IPS DF 4.7 (cell line): ENCODE measurements around the gene WDR33.

Experiments
- DNase-seq: peaks from one replicate; pipeline ENCODE4 v3.0.0-alpha.2; 2013; ENCODE audit warnings: low spot score; ENCODE audit errors: extremely low read depth

The WDR33 gene

GRCh38 chr2:127719301-127720218, 91.4 kb downstream of the WDR33 start:
- DNase-seq, result no peak

DNA sequence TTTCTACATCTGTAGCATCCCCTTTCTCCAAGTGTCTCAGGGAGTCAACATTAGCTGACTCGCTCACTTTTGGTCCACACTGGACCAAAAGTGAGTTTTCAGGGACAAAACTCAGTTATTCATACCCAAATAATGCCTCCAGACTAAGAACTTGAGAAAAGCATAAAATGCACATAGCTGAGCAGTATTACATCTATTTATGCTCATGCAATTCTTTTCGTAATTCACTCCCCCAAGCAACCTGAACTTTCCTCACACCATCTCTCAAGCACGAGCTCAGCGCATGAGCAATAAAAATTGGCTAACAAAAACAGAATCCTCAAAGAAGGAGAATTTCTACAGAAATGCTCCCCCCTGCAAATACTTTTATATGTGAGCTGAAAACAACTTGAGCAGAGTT, 92.7 kb downstream of the WDR33 start:
- DNase-seq, result no peak

DNA sequence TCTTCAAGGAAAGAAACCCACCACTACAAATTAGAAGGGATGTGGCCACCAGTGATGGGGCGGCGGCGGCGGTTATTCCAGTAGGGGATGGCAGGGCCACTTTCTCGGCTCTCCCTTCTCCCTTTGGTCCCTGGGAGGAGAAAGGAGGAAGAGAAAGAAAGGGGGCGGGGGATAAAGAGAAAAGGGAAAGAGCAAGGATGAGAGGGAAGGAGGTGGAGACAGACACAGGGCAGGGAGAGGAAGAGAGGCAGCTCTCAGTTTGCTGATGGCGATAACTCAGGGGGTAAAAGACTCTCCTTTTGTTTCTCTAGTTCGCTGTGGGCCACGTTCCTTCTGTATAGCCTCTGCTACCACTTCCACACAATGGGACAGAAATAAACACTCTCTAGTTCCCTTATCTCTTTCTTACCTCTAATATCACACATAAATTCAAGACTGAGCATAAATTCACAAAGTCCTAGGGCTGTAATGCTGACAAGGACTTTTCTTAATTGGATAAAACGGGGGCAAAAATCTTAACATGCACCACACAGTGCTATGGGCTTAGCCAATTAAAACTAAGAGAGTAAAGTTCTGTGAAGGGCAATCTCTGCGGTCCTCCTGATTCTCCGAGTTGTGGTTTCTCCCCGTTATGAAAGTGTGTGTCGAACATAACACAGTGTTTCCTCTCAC, 95.1 kb downstream of the WDR33 start:
- DNase-seq, result no peak

- DNase-seq, result no peak
Measured at GRCh38 chr2:127713562-127713961, 97.4 kb downstream of the WDR33 start.

DNA sequence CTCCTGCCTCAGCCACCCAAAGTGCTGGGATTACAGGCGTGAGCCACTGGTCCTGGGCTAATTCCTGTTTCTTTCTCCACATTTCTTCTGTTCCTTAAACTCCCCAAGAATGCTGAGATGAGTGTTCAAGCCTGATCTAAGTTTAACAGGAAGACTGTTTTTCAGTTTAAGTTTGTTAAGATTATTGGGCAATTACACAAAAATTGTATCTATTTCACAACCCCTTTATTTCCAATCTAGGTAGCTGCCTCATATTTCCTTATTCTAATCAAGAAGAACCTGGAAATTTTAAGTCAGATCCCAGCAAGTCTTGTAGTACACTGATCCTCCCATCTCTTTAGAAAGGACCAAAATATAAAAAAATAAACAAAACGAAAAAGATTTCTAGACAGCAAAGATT, 98.0 kb downstream of the WDR33 start:
- DNase-seq, result no peak

DNA sequence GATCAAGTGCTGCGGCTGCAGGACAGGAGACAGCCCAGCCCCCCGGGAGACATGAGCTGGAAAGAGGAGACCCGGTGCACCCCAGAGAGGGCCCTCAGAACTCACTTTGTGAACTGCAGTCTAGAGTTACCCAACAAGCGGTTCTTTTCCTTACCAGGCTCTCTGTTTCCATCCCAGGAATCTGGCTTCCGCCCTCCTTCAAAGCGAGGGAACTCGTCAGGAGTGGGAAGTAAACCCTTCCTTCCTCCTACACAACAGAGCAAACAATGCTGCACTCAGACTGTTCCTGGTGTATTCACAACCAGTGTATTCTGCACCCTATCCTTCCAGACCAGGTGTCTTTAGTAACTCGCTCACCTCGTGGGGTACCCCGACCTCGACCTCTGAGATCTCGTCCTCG, 101.6 kb downstream of the WDR33 start:
- DNase-seq, result no peak

- DNase-seq, result no peak
Measured at GRCh38 chr2:127707890-127708648, 102.9 kb downstream of the WDR33 start.

DNA sequence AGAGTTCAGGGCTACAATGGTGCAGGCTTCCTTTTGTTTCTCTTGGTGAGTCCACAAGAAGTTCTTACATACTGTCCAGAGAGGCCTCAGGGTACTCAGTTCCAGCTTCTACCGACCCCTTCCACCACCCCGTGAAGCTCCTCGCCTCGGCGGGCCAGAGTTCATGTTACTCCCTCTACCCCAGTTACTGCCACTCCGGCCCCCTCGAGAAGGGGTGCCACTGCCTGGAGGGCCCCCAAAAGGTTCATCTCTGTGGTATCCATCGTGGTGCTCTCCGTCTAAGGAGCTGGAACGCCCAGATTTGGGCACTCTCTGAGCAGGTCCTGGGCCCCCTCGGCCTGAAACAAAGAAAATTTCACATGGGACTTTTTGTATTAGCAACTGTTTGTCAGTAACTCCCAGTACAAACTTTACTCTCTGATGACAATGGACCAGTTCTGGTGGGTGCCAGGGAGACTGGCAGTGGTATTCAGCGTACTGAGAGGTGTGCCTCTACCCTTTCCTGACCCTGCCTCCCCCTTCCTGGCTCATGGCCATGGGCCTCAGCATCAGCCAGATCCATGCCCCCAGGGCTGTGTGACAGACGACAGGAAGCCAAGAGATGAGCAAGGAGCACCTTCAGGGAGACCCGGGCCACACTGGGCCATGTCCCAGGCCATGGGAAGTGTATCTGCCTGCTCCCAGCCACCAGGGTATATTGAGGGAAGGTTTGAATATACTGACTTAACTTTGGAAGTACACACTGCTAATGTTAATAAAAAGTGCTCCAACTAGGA, 104.6 kb downstream of the WDR33 start:
- DNase-seq, result no peak

DNA sequence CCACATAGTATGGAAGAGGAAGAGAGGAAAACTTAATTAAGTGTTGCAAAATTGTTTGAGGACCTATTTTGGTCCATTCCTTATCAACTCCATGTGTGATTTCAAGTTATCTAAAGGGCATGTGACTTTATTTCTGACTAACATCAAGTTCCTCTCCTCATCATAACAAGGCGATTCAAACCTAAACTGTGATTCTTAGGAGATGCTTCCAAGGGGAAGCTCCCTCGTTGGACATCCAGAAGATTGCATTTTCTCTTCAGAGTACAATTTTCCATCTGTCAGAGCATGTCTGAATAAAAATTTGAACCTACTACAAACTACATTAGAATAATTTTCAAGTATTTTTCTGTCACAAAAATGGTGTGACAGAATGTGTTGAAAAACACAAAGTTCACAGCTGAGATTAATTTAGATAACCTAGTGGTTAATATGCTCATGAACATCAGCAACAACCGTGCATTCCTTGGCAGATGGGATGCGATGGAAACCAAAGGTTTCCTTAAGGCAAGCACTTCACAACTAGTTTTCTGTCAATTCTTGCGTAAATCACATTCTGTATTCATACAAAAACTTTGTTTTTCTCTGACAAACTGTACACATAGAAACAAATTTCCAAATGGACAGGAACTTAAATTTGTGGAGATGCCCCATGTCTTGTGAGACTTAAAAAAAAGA, 105.4 kb downstream of the WDR33 start:
- DNase-seq, result no peak

- DNase-seq, result no peak
Measured at GRCh38 chr2:127704641-127705390, 106.2 kb downstream of the WDR33 start.

- DNase-seq, result no peak
Measured at GRCh38 chr2:127703282-127703681, 107.7 kb downstream of the WDR33 start.

DNA sequence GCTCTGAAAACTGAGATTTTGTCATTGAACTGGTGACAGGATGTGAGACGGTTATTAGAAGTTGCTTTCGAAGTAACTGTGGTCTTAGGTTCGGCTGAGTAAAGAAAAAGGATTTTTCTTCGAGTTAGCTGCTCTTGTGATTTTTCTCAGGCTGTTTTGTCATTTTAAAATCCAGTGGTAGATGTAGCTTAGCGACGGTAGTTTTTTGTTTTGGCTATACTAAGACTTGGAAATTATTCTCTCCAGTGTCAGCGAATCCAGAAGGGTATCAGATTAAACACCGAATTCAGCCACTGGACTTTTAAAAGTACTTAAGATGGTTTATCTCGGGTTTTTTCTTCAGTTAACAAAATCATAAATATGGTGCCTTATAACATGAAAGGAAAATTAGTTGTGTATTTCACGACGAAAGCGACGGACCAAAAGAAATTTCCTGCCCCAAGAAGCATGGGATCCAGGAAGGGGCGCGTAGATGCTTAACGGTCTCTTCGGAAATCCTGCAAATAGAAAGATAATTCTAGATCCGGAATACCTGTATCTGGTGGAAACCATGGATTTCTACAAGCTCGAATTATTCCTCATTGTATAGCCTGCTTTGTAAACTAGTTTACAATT, 108.5 kb downstream of the WDR33 start:
- no peak for DNase-seq

DNA sequence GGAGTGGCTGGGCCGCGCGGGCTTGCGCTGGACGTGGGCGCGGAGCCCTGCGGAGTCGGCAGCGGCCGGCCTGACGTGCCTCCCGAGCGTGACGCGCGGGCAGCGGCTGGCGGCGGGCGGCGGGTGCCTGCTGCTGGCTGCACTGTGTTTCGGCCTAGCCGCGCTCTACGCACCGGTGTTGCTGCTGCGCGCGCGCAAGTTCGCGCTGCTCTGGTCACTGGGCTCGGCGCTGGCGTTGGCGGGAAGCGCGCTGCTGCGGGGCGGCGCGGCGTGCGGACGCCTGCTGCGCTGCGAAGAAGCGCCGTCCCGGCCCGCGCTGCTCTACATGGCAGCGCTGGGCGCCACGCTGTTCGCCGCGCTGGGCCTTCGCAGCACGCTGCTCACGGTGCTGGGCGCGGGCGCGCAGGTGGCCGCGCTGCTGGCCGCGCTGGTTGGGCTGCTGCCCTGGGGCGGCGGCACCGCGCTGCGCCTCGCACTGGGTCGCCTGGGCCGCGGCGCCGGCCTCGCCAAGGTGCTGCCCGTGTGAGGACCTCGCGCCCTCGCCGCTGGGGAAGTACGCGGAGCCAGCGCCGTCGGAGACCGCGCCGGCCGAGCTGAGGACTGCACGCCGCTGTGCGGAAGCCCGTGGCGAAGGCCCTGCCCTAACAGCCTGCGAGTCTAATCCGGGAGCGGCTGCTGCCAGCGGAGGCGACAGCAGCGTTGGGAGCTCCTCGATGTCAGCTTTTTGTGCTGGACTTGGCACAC, 109.1 kb downstream of the WDR33 start:
- no peak for DNase-seq

DNA sequence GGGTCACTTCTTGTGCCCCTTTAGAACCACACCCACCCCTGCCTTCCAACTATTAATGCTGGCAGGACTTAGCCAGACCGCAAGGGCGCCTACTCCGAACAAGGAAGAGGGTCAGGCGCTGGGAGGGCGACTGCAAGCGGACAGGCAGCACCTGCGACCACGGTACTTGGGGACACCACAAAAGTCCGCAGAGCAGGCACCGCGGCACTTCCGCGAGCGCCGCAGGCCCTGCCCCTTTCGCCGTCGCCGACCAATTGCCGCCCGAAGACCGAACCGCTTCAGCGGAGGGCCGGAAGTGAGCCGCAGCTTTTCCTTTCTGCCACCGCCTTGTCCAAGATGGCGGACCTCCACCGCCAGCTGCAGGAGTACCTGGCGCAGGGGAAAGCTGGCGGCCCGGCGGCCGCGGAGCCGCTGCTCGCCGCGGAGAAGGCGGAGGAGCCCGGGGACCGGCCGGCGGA, 109.7 kb downstream of the WDR33 start, which contains the start of gene SFT2D3:
Gene SFT2D3 (plus strand): TSS at position 305 of the 458 bp plus-strand sequence. CDS start 32 bp downstream, at position 337.
- DNase-seq, result no peak

- no peak for DNase-seq
Measured at GRCh38 chr2:127700527-127701192, 110.3 kb downstream of the WDR33 start.

GRCh38 chr2:127698553-127699355, 112.2 kb downstream of the WDR33 start:
- no peak for DNase-seq
